GM12878 (cell line): Measurements from ENCODE around the gene SPAG16. TPM values are rescaled to one million over a fixed set of nuclear protein-coding genes. Genes with fewer than 3 reads are reported as not detected.

Experiments used
- ATAC-seq: fragments of 200-7000 bp; cut with Tn5 transposase; 3 replicates; pipeline ENCODE4 v1.9.1; 2020; ENCODE audit warnings: mild to moderate bottlenecking, moderate library complexity
- BruUV-seq: library from RNA; stranded (reverse); fragments of 400-500 nt; replicated peaks from 2 replicates; lab custom pipeline; 2021; lab: Mats Ljungman, UMichigan
- CTCF ChIA-PET: fragments of 300-600 bp; sonication (Branson Sonifier 250); formaldehyde crosslinking; extraction: SDS; loops from one replicate; lab custom pipeline; 2021; ENCODE audit warnings: inconsistent platforms; lab: Yijun Ruan, JAX
- POLR2A ChIA-PET: fragments of 350-600 bp; formaldehyde crosslinking; extraction: SDS; loops from one replicate; lab custom pipeline; 2021; ENCODE audit warnings: inconsistent platforms; lab: Charles Lee
- RAD21 ChIA-PET: fragments of 300-600 bp; sonication (Branson Sonifier 250); formaldehyde crosslinking; loops from one replicate; lab custom pipeline; 2023; ENCODE audit warnings: antibody characterized with exemption; ENCODE audit not compliant: unreplicated experiment; lab: Charles Lee
- SMC1A ChIA-PET: fragments of 300-600 bp; sonication (Branson Sonifier 250); formaldehyde crosslinking; loops from one replicate; lab custom pipeline; 2023; ENCODE audit not compliant: unreplicated experiment, uncharacterized antibody; lab: Charles Lee
- DNase-seq: peaks from one replicate; pipeline ENCODE4 v3.0.0-alpha.2; 2011; ENCODE audit warnings: low read depth, low spot score
- FAIRE-seq: peaks from 3 replicates; lab custom pipeline; 2011; peaks lifted over from hg19 to GRCh38; lab: Jason Lieb, UNC
- H2AFZ ChIP-seq: 2 replicates; pipeline ENCODE4 v1.6.0; 2011; ENCODE audit warnings: low read depth, low read length, control low read depth; ENCODE audit not compliant: control insufficient read depth
- H3K27ac ChIP-seq: 2 replicates; pipeline ENCODE4 v1.5.1; 2011; ENCODE audit warnings: control low read depth; ENCODE audit not compliant: control insufficient read depth, insufficient read depth
- H3K27me3 ChIP-seq, 2 experiments: replicated peaks in 1 of 2; 2 replicates each; pipeline versions ENCODE4 v1.6.0 to v1.6.1; 2011; ENCODE audit warnings: low read length in 1 of 2; ENCODE audit not compliant: control insufficient read depth in 2 of 2, insufficient read depth in 2 of 2
- H3K36me3 ChIP-seq, 2 experiments: 2 replicates each; pipeline ENCODE4 v1.5.1; 2011; ENCODE audit warnings: low read length in 1 of 2; ENCODE audit not compliant: control insufficient read depth in 2 of 2, insufficient read depth in 2 of 2
- H3K4me1 ChIP-seq: 2 replicates; pipeline ENCODE4 v1.6.1; 2011; ENCODE audit warnings: mild to moderate bottlenecking, low read length, moderate library complexity, mixed read lengths; ENCODE audit not compliant: control insufficient read depth, insufficient read depth
- H3K4me2 ChIP-seq: 2 replicates; pipeline ENCODE4 v1.6.0; 2011; ENCODE audit warnings: control low read depth; ENCODE audit not compliant: control insufficient read depth, insufficient read depth
- H3K4me3 ChIP-seq: fragments of 200-600 bp; sonication (generic); 2 replicates; pipeline ENCODE4 v1.5.1; 2016
- H3K79me2 ChIP-seq: 2 replicates; pipeline ENCODE4 v1.6.0; 2011; ENCODE audit warnings: low read length; ENCODE audit not compliant: control insufficient read depth, insufficient read depth
- H3K9ac ChIP-seq: 2 replicates; pipeline ENCODE4 v1.8.0; 2011; ENCODE audit warnings: low read length, control low read depth, mixed read lengths; ENCODE audit not compliant: control insufficient read depth, insufficient read depth
- H3K9me3 ChIP-seq: replicated peaks from 3 replicates; pipeline ENCODE4 v1.5.1; 2011; ENCODE audit warnings: mild to moderate bottlenecking, low read length; ENCODE audit not compliant: control insufficient read depth, insufficient read depth
- H4K20me1 ChIP-seq: 2 replicates; pipeline ENCODE4 v1.6.0; 2011; ENCODE audit not compliant: control insufficient read depth, insufficient read depth
- BHLHE40 ChIP-seq, 2 experiments: fragments of 450-650 bp in 1 of 2; IDR thresholded peaks; 2 replicates each; pipeline ENCODE4 v1.6.1; 2011 to 2017; ENCODE audit warnings: low read depth in 2 of 2, borderline replicate concordance in 1 of 2, improper control_type of control experiment in 1 of 2, low read length in 1 of 2, mild to moderate bottlenecking in 1 of 2
- BRCA1 ChIP-seq: IDR thresholded peaks from 2 replicates; pipeline ENCODE4 v1.6.1; 2011; ENCODE audit warnings: low read depth, low read length, improper control_type of control experiment
- CREB1 ChIP-seq: IDR thresholded peaks from 2 replicates; pipeline ENCODE4 v1.6.1; 2012; ENCODE audit warnings: low read depth, mild to moderate bottlenecking, inconsistent platforms
- GABPA ChIP-seq: IDR thresholded peaks from 2 replicates; pipeline ENCODE4 v1.6.1; 2014; ENCODE audit warnings: antibody characterized with exemption, low read depth, mild to moderate bottlenecking, inconsistent platforms
- HDAC2 ChIP-seq: fragments of 200-600 bp; sonication (generic); IDR thresholded peaks from 2 replicates; pipeline ENCODE4 v1.6.1; 2017
- JUND ChIP-seq: IDR thresholded peaks from 2 replicates; pipeline ENCODE4 v1.6.1; 2012; ENCODE audit warnings: low read depth, mild to moderate bottlenecking, low read length, improper control_type of control experiment, moderate library complexity
- MEF2A ChIP-seq: IDR thresholded peaks from 2 replicates; pipeline ENCODE4 v1.6.1; 2011; ENCODE audit warnings: low read depth, mild to moderate bottlenecking, low read length, moderate library complexity; ENCODE audit not compliant: insufficient read depth
- RUNX3 ChIP-seq: IDR thresholded peaks from 2 replicates; pipeline ENCODE4 v1.6.1; 2012; ENCODE audit warnings: low read length, inconsistent platforms
- SRF ChIP-seq, 2 experiments: IDR thresholded peaks; 2 replicates each; pipeline ENCODE4 v1.6.1; 2011; ENCODE audit warnings: low read depth in 2 of 2, low read length in 2 of 2, mild to moderate bottlenecking in 1 of 2, moderate library complexity in 1 of 2
- YBX1 ChIP-seq: fragments of 450-650 bp; IDR thresholded peaks from 2 replicates; pipeline ENCODE4 v1.6.1; 2016; ENCODE audit warnings: antibody characterized with exemption
- ZSCAN29 ChIP-seq: fragments of 450-650 bp; IDR thresholded peaks from 2 replicates; pipeline ENCODE4 v1.6.1; 2017; ENCODE audit warnings: mild to moderate bottlenecking, moderate library complexity
- WGBS: methylation state at CpG from one replicate; pipeline ENCODE4 v1.1.6; 2016; ENCODE audit warnings: low lambda C conversion rate; ENCODE audit not compliant: insufficient replicate concordance, insufficient coverage; ENCODE audit errors: missing lambda C conversion rate; 5-methylcytosine and 5-hydroxymethylcytosine counted together
- in situ Hi-C: fragments of 300-500 bp; cut with MboI; formaldehyde crosslinking; loops from 9 replicates; pipeline ENCODE4 v1.14.3; 2018; ENCODE audit warnings: mixed read lengths
- intact Hi-C: fragments of 100-400 bp; cut with micrococcal nuclease; formaldehyde crosslinking; loops from one replicate; pipeline ENCODE4 v1.14.2; 2022; ENCODE audit not compliant: unreplicated experiment
- polyA plus RNA-seq, 11 experiments: library from polyadenylated mRNA; depleted of rRNA in 4 of 11; unstranded in 6 of 11; stranded (reverse) in 5 of 11; fragments of >200 nt; fragmentation: Nextera tagmentation in 4 of 11; fragmentation: Illumina TruSeq in 1 of 11; extraction: Ambion mirVana in 4 of 11; extraction: Trizol in 1 of 11; gene quantifications; 1 replicate in 1 of 11; 2 replicates in 10 of 11; pipeline versions ENCODE4 v1.2.1 to v1.2.3, GENCODE V29; 2011 to 2016; ENCODE audit warnings: inconsistent platforms in 2 of 11, missing spikeins in 2 of 11, low read depth in 1 of 11
- total RNA-seq, 4 experiments: library from RNA; depleted of rRNA in 3 of 4; stranded (reverse); fragments of >200 nt in 3 of 4; fragmentation: Illumina TruSeq in 1 of 4; extraction: Trizol in 1 of 4; gene quantifications; 2 replicates each; pipeline versions ENCODE4 v1.2.1 to v1.2.3, GENCODE V29; 2013 to 2021
- TF ChIP-seq, protein P1 (sequence below), 3 experiments: IDR thresholded peaks in 2 of 3; conservative IDR thresholded peaks in 1 of 3; 2 replicates each; pipeline ENCODE4 v1.5.1; 2011; ENCODE audit warnings: low read depth in 3 of 3, low read length in 3 of 3, mild to moderate bottlenecking in 3 of 3, control low read depth in 2 of 3, moderate library complexity in 2 of 3, inconsistent platforms in 1 of 3, mixed read lengths in 1 of 3; ENCODE audit not compliant: control insufficient read depth in 2 of 3, insufficient read depth in 1 of 3; ENCODE audit errors: extremely low read depth in 1 of 3
- TF ChIP-seq, protein P2 (sequence below): fragments of 450-650 bp; IDR thresholded peaks from 2 replicates; pipeline ENCODE4 v1.6.1; 2017; ENCODE audit warnings: antibody characterized with exemption, mild to moderate bottlenecking, moderate library complexity
- TF ChIP-seq, protein P3 (sequence below): fragments of 450-650 bp; formaldehyde crosslinking; IDR thresholded peaks from 2 replicates; pipeline ENCODE4 v1.4.0; 2020; ENCODE audit warnings: mild to moderate bottlenecking, moderate library complexity

Gene SPAG16
- total and polyA plus RNA-seq, 10 of the 15 experiments (the other 5 are each of a cell fraction or from before 2014, with no cell fraction given) = 6.0 to 25.0 (median 15.2) TPM

DNA sequence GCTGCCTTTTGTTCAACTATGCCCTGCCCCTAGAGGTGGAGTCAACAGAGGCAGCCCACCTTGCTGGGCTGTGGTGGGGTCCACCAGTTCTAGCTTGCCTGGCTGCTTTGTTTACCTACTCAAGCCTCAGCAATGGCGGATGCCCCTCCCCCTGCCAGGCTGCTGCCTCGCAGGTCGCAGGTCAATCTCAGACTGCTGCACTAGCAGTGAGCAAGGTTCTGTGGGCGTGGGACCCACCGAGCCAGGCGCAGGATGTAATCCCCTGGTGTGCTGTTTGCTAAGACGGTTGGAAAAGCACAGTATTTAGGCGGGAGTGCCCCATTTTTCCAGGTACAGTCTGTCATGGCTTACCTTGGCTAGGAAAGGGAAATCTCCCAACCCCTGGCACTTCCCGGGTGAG is 993.6 kb downstream of the SPAG16 start:
- Histone ChIP-seq H3K9me3 (no peaks in the 10 kb centered on the region), H3K4me2 (no peak overlapping the region), H3K4me1 (no peaks in the 10 kb centered on the region), H2AFZ (no peak overlapping the region), H3K36me3 (no peaks in the 10 kb centered on the region), H3K4me3 (no peak overlapping the region), H3K27ac (no peak overlapping the region), H3K9ac (no peak overlapping the region), H3K27me3 (no peaks in the 10 kb centered on the region), H4K20me1 (no peaks in the 10 kb centered on the region), H3K79me2 (no peaks in the 10 kb centered on the region)
- ChIA-PET POLR2A (no interaction called here), CTCF (no interaction called here), RAD21 (no interaction called here), SMC1A (no interaction called here)
- WGBS = 48% methylated on average over 9 of the region's 9 CpGs
- in situ Hi-C loops (no loop called here), intact Hi-C loops (no loop called here)
- ATAC-seq (no peak), FAIRE-seq (no peak), DNase-seq (no peak)
- no TSS peak for BruUV-seq
- TF ChIP-seq JUND (no peak), GABPA (no peak), MEF2A (no peak), ZSCAN29 (no peak), RUNX3 (no peak), BRCA1 (no peak), CREB1 (no peak), BHLHE40 (IDR thresholded peaks at IDR 0.05; ENCODE audit: borderline replicate concordance in 1 of 2, low read depth in 2 of 2, low read length in 1 of 2) (no peak), HDAC2 (no peak), SRF (IDR thresholded peaks at IDR 0.05; ENCODE audit: low read depth in 2 of 2, low read length in 2 of 2) (no peak), YBX1 (no peak)
- TF ChIP-seq, protein P1, sequence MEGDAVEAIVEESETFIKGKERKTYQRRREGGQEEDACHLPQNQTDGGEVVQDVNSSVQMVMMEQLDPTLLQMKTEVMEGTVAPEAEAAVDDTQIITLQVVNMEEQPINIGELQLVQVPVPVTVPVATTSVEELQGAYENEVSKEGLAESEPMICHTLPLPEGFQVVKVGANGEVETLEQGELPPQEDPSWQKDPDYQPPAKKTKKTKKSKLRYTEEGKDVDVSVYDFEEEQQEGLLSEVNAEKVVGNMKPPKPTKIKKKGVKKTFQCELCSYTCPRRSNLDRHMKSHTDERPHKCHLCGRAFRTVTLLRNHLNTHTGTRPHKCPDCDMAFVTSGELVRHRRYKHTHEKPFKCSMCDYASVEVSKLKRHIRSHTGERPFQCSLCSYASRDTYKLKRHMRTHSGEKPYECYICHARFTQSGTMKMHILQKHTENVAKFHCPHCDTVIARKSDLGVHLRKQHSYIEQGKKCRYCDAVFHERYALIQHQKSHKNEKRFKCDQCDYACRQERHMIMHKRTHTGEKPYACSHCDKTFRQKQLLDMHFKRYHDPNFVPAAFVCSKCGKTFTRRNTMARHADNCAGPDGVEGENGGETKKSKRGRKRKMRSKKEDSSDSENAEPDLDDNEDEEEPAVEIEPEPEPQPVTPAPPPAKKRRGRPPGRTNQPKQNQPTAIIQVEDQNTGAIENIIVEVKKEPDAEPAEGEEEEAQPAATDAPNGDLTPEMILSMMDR (IDR thresholded peaks at IDR 0.05 in 2 of 3, conservative IDR thresholded peaks at IDR 0.05 in 1 of 3; ENCODE audit: control insufficient read depth in 2 of 3, extremely low read depth in 1 of 3, insufficient read depth in 1 of 3, low read depth in 3 of 3, low read length in 3 of 3) = no peak
- TF ChIP-seq, protein P2, sequence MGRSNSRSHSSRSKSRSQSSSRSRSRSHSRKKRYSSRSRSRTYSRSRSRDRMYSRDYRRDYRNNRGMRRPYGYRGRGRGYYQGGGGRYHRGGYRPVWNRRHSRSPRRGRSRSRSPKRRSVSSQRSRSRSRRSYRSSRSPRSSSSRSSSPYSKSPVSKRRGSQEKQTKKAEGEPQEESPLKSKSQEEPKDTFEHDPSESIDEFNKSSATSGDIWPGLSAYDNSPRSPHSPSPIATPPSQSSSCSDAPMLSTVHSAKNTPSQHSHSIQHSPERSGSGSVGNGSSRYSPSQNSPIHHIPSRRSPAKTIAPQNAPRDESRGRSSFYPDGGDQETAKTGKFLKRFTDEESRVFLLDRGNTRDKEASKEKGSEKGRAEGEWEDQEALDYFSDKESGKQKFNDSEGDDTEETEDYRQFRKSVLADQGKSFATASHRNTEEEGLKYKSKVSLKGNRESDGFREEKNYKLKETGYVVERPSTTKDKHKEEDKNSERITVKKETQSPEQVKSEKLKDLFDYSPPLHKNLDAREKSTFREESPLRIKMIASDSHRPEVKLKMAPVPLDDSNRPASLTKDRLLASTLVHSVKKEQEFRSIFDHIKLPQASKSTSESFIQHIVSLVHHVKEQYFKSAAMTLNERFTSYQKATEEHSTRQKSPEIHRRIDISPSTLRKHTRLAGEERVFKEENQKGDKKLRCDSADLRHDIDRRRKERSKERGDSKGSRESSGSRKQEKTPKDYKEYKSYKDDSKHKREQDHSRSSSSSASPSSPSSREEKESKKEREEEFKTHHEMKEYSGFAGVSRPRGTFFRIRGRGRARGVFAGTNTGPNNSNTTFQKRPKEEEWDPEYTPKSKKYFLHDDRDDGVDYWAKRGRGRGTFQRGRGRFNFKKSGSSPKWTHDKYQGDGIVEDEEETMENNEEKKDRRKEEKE = no peak
- TF ChIP-seq, protein P3, sequence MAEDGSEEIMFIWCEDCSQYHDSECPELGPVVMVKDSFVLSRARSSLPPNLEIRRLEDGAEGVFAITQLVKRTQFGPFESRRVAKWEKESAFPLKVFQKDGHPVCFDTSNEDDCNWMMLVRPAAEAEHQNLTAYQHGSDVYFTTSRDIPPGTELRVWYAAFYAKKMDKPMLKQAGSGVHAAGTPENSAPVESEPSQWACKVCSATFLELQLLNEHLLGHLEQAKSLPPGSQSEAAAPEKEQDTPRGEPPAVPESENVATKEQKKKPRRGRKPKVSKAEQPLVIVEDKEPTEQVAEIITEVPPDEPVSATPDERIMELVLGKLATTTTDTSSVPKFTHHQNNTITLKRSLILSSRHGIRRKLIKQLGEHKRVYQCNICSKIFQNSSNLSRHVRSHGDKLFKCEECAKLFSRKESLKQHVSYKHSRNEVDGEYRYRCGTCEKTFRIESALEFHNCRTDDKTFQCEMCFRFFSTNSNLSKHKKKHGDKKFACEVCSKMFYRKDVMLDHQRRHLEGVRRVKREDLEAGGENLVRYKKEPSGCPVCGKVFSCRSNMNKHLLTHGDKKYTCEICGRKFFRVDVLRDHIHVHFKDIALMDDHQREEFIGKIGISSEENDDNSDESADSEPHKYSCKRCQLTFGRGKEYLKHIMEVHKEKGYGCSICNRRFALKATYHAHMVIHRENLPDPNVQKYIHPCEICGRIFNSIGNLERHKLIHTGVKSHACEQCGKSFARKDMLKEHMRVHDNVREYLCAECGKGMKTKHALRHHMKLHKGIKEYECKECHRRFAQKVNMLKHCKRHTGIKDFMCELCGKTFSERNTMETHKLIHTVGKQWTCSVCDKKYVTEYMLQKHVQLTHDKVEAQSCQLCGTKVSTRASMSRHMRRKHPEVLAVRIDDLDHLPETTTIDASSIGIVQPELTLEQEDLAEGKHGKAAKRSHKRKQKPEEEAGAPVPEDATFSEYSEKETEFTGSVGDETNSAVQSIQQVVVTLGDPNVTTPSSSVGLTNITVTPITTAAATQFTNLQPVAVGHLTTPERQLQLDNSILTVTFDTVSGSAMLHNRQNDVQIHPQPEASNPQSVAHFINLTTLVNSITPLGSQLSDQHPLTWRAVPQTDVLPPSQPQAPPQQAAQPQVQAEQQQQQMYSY (CRISPR knock-in tag) = no peak
